ENCODE data around the gene SNTB2. TPM values are rescaled to one million over a fixed set of nuclear protein-coding genes. Genes with fewer than 3 reads are reported as not detected.

The SNTB2 gene
- total and polyA plus RNA-seq, 2 of the 4 experiments (the other 2 are of a cell fraction), result 23.5 to 47.5 TPM

DNA sequence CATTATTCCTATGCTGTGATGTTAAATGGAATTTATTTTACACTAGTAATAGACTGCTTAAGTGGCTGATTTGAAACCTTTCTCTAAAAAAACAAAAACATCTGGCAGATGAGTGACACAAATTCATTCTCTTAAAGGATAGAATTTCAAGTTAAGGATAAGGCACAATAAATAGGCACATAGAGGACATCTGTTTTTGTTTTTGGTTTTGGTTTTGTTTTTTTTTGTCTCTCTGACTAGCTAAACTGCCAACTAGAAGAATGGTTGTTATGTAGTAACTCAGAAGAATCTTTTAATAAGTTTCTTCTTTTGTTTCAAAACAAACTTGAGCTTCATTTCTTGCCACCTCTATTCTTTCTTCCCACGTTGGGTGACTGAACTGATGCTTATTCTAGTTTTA, 119.1 kb downstream of the SNTB2 start:
- no peaks in the 10 kb centered on the region for H3K9me3 ChIP-seq (ENCODE audit: control insufficient read depth, insufficient read depth, low read length)
- H3K18ac ChIP-seq (ENCODE audit: low read depth, low read length), result no peak overlapping the region
- H3K56ac ChIP-seq (ENCODE audit: extremely low read depth, insufficient read depth, low read length), result no peak overlapping the region
- H3K27ac ChIP-seq (ENCODE audit: insufficient read depth, low read length), result no peak overlapping the region
- H2BK20ac ChIP-seq (ENCODE audit: low read depth, low read length), result no peak overlapping the region
- dilution Hi-C loops (cut with HindIII; ENCODE audit: low sequenced_read_pairs, unreplicated experiment), result no loop called here
- H3K4me1 ChIP-seq (ENCODE audit: control insufficient read depth, insufficient read depth, low read length), result no peaks in the 10 kb centered on the region
- no peak overlapping the region for H3K9ac ChIP-seq (ENCODE audit: low read depth, low read length)
- no peaks in the 10 kb centered on the region for H3K27me3 ChIP-seq (ENCODE audit: control insufficient read depth, insufficient read depth, low read length)
- peaks cover 23% of the 10 kb centered on the region for H3K36me3 ChIP-seq (ENCODE audit: control insufficient read depth, insufficient read depth, low read length)
- no CpG with 5 or more reads among the region's 1 CpG for WGBS, 2 experiments (ENCODE audit: extremely low coverage in 2 of 2, insufficient read length in 1 of 2)
- no peak overlapping the region for H3K14ac ChIP-seq (replicated peaks; ENCODE audit: low read depth, low read length)
- POLR2A ChIA-PET (ENCODE audit: unreplicated experiment), result no interaction called here
- no peak overlapping the region for H3K4ac ChIP-seq (ENCODE audit: low read depth, low read length)
- no peak overlapping the region for H4K8ac ChIP-seq (ENCODE audit: low read depth in 2 of 2, low read length in 2 of 2)
- no peak for DNase-seq
- H2AK9ac ChIP-seq (replicated peaks; ENCODE audit: low read depth, low read length, poor library complexity), result no peak overlapping the region
- H4K91ac ChIP-seq (ENCODE audit: insufficient read depth, low read depth, low read length), result no peak overlapping the region
- no peak overlapping the region for H4K5ac ChIP-seq (ENCODE audit: low read depth, low read length)
- no peak overlapping the region for H3K4me3 ChIP-seq (ENCODE audit: insufficient read depth, low read depth, low read length)
- H4K20me1 ChIP-seq (ENCODE audit: insufficient read depth, low read length), result peaks cover 3% of the 10 kb centered on the region; the same call in 1 of the 2 replicates
- H3K23ac ChIP-seq (ENCODE audit: low read depth, low read length), result no peak overlapping the region
- H3K9me1 ChIP-seq (ENCODE audit: insufficient read depth, low read length), result peaks cover 9% of the 10 kb centered on the region; the same call in 1 of the 2 replicates
- TF ChIP-seq POLR2A (IDR thresholded peaks at IDR 0.05; ENCODE audit: low read depth, low read length) (no peak), MAZ (IDR thresholded peaks at IDR 0.05; ENCODE audit: borderline replicate concordance, low read depth, low read length) (no peak), USF2 (IDR thresholded peaks at IDR 0.05; ENCODE audit: low read depth, low read length) (no peak), FOS (IDR thresholded peaks at IDR 0.05; ENCODE audit: low read depth, low read length) (no peak), SMC3 (IDR thresholded peaks at IDR 0.05; ENCODE audit: low read depth, low read length) (no peak), RCOR1 (IDR thresholded peaks at IDR 0.05; ENCODE audit: insufficient replicate concordance, low read length) (no peak), BHLHE40 (IDR thresholded peaks at IDR 0.05; ENCODE audit: low read depth, low read length) (no peak), RAD21 (IDR thresholded peaks at IDR 0.05; ENCODE audit: low read length) (no peak), NFE2L2 (IDR thresholded peaks at IDR 0.05; ENCODE audit: low read depth, low read length) (no peak), MAFK (IDR thresholded peaks at IDR 0.05; ENCODE audit: low read depth, low read length) (no peak), CEBPB (IDR thresholded peaks at IDR 0.05; ENCODE audit: low read depth, low read length) (no peak), CTCF (conservative IDR thresholded peaks at IDR 0.05; ENCODE audit: low read depth, low read length) (no peak), MXI1 (IDR thresholded peaks at IDR 0.05; ENCODE audit: borderline replicate concordance, low read depth, low read length) (no peak), RFX5 (IDR thresholded peaks at IDR 0.05; ENCODE audit: low read depth, low read length) (no peak), CHD1 (IDR thresholded peaks at IDR 0.05; ENCODE audit: low read depth, low read length) (no peak)
- TF ChIP-seq, protein P1, sequence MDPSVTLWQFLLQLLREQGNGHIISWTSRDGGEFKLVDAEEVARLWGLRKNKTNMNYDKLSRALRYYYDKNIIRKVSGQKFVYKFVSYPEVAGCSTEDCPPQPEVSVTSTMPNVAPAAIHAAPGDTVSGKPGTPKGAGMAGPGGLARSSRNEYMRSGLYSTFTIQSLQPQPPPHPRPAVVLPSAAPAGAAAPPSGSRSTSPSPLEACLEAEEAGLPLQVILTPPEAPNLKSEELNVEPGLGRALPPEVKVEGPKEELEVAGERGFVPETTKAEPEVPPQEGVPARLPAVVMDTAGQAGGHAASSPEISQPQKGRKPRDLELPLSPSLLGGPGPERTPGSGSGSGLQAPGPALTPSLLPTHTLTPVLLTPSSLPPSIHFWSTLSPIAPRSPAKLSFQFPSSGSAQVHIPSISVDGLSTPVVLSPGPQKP (IDR thresholded peaks at IDR 0.05; ENCODE audit: borderline replicate concordance, low read depth, low read length), result no peak
- no peak overlapping the region for H2BK15ac ChIP-seq (ENCODE audit: low read depth, low read length)
- H2BK5ac ChIP-seq (ENCODE audit: low read depth, low read length, poor library complexity, severe bottlenecking), result no peak overlapping the region
- intact Hi-C loops (cut with micrococcal nuclease), result no loop called here
- CTCF ChIA-PET, result interaction anchor here (0.7 kb wide), 1 partner anchor 117 kb away, joined by 3 read pairs; no protein-coding TSS in a partner anchor
- H3K4me2 ChIP-seq (ENCODE audit: low read depth, low read length), result no peak overlapping the region
- no peak overlapping the region for H2BK120ac ChIP-seq (ENCODE audit: low read depth, low read length)
- no peak overlapping the region for H2AK5ac ChIP-seq (ENCODE audit: low read depth, low read length)
- H3K79me1 ChIP-seq (ENCODE audit: low read depth in 1 of 2, low read length in 2 of 2), result peaks cover 9 to 25% of the 10 kb centered on the region in 2 experiments; a peak in 3 of 4 replicates
- in situ Hi-C loops (cut with MboI; ENCODE audit: low sequenced_read_pairs), result no loop called here
- BruUV-seq (replicated peaks), result TSS peak; percentile 2
- no peak for ATAC-seq (ENCODE audit: low read depth)
- no peak overlapping the region for H2AFZ ChIP-seq (replicated peaks; ENCODE audit: low read length, poor library complexity)

All from IMR-90 (cell line).